Head of caudate nucleus (tissue), 42 donors: ENCODE measurements around the gene SCAF8.

Experiments used
- DNase-seq, 42 donors: peaks; one replicate each; pipeline versions ENCODE4 v3.0.0 to v3.0.0-alpha.2; 2020 to 2021; ENCODE audit warnings: mixed read lengths in 7 of 42
- intact Hi-C: fragments of 100-400 bp; cut with DNase I; formaldehyde crosslinking; loops from one replicate; pipeline ENCODE4 v1.15.0; 2022

The SCAF8 gene

GRCh38 chr6:154865291-154865690, 132.1 kb downstream of the SCAF8 start:
- intact Hi-C loops = loop anchor here (10.0 kb wide), 1 partner anchor 310 kb away; no protein-coding TSS in a partner anchor
- DNase-seq = no peak

- DNase-seq = peak in 11 of 42 donors; percentile 16 to 65 (median 36)
- intact Hi-C loops = loop anchor here (10.0 kb wide), 1 partner anchor 307 kb away; no protein-coding TSS in a partner anchor
Measured at GRCh38 chr6:154868143-154868594, 135.0 kb downstream of the SCAF8 start.

DNA sequence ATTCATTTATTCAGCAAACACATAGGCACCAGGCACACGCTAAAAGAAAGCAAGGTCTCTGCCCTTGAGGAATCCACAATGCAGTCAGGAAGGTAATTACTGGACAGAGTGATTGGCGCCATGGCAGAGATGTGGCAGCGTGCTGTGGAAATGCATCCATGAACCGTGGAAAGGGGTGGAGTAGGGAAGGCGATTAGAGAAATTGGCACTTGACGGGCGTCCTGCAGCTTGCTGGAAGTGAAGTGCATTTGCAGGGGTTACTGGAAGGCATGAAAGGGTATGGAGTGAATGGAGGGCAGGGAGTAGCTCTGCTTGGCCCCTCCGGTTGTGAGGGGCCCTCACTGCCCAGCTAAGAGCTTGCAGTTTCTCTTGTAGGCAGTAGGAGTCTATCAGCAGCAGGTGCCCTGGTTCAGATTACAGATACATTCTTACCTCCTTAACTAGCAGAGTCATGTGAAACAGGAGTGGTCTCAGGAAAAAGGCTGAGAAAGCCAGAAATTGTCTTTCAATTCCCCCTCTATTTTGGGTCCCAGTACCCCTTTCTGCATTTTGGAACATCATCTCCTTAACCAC, 139.4 kb downstream of the SCAF8 start:
- intact Hi-C loops = no loop called here
- DNase-seq = no peak

DNA sequence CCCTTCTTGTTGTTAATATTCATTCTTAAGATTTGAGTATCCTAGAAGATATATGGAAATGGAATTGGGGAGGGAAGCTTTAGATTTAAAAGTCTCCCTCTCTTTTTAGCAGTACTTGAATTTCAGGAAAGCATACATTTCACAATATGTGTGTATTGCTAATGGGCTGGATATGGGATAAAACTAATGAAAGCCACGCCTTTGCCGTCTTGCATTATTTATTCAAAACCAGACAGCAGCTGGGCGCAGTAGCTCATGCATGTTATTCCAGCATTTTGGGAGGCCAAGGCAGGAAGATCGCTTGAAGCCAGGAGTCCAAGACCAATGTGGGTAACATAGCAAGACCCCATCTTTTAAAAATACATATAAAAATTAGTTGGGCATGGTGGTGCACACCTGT, 140.3 kb downstream of the SCAF8 start:
- DNase-seq = no peak
- intact Hi-C loops = no loop called here

DNA sequence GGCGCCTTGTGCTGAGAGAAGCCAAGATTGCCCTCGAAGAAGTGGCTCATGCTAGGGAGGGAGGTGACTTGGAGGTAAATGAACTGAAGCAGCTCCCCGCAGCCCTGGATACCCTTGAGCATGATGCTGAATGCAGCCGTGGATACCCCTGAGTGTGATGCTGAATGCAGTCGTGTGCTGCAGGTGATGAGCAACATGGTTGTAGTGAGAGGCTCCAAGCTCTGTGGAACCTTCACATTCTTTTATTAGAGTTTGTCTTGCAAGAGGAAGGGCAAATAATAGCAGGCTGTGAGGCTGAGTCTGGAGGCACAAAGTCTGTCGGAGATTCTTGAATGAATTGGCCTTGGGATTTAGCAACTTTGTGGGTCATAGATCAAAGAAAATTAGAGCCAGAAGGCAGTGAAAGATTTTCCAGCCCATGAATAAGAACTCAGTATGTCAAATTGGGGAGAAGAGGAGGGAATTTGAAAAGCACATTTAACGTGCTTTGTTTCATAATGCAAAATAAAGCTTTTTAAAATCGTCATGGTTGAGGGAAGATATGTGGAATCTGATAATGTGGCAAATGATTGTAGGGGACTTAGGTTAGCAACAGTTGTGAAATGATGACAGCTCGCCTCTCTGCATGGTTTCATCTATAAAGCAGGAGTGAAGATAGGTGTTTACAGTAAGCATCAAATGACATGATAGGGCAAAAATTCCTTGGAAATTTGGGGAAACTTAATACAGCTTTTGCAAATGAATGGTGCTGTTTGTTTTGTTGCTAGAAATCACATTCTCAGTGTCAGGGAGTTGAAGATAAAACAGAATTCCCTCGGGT, 141.8 kb downstream of the SCAF8 start:
- DNase-seq = no peak
- intact Hi-C loops = no loop called here

DNA sequence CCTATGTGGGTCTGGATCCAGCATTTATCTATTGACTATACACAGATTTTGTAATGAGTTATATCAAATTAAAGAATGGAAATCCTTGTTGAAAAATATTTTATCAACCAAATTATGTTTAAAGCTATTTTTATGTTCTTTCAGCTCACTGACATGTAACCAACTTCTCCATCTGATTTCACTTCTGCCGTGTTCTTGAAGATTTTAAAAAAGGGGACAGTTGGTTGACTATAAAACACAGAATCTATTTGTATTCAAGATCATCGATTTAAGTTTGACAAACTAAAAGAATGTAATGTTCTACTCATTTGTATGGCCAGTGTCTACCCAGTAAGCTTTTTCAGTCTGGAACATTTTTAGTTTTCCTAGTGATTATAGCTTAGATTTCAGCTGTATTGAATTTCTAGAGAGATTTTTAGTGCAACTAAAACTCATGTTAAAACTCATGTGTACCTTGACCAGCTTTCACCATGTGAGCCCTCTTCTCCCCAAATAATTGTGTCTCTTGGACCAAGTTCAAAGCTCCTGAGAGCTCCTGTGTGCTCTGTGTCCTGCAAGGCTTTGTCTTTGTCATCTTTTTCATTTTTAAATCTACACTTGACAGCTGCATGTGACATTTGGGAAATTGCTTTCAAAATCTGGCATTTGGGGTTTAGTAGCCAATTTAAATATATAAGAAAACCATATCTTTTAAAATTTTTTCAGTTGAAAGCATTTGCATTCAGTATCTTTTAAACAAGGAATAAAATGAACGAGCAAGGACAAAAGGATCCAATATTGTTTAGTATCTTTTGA, 143.5 kb downstream of the SCAF8 start:
- DNase-seq = no peak
- intact Hi-C loops = no loop called here

- DNase-seq = no peak
- intact Hi-C loops = no loop called here
Measured at GRCh38 chr6:154878871-154879491, 145.8 kb downstream of the SCAF8 start.

DNA sequence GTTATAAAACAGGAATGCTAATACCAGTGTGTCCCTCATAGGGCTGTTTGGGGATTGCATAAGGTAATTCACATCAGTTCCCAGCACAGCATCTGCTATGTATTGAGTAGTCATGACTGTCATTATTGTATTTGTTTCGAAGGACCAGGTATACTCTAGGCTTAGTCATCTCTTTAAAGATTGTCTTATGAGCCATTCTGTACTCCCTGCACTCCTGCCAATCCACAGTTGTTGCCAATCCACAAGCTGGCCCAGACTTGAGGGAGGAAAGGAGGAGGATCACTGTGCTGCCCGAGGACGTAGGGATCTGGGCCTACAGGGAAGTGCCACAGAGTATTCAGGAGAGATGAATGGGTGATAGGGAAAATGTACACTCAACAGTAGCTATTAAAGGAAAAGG, 148.9 kb downstream of the SCAF8 start:
- intact Hi-C loops = no loop called here
- DNase-seq = no peak
